BLaER1 (cell line): ENCODE measurements around the gene PRDM11.

Experiments used
- H3K27ac ChIP-seq: shearing (Covaris generic); formaldehyde crosslinking; 2 replicates; pipeline ENCODE4 v1.8.1; 2022
- H3K27me3 ChIP-seq: shearing (Covaris generic); formaldehyde crosslinking; 2 replicates; pipeline ENCODE4 v1.8.1; 2022
- H3K36me3 ChIP-seq: shearing (Covaris generic); formaldehyde crosslinking; 2 replicates; pipeline ENCODE4 v1.8.1; 2022
- H3K4me1 ChIP-seq: shearing (Covaris generic); formaldehyde crosslinking; 2 replicates; pipeline ENCODE4 v1.8.1; 2022
- H3K4me2 ChIP-seq: shearing (Covaris generic); formaldehyde crosslinking; 2 replicates; pipeline ENCODE4 v1.8.1; 2022
- H3K4me3 ChIP-seq: shearing (Covaris generic); formaldehyde crosslinking; 2 replicates; pipeline ENCODE4 v1.8.1; 2022
- H3K9ac ChIP-seq: shearing (Covaris generic); formaldehyde crosslinking; 2 replicates; pipeline ENCODE4 v1.8.1; 2022
- H3K9me3 ChIP-seq: shearing (Covaris generic); formaldehyde crosslinking; 2 replicates; pipeline ENCODE4 v1.8.1; 2022
- H4K20me1 ChIP-seq: shearing (Covaris generic); formaldehyde crosslinking; 2 replicates; pipeline ENCODE4 v1.8.1; 2022
- Cebpa-rat ChIP-seq: shearing (Covaris generic); IDR thresholded peaks from 2 replicates; pipeline ENCODE4 v1.8.1; 2022

PRDM11 gene

GRCh38 chr11:45219411-45219810 is 73.0 kb downstream of the PRDM11 start:
- peaks cover 9% of the 10 kb centered on the region for H3K36me3 ChIP-seq
- H3K27me3 ChIP-seq = no peaks in the 10 kb centered on the region
- no peak for TF ChIP-seq Cebpa-rat
- no peak overlapping the region for H3K27ac ChIP-seq
- H4K20me1 ChIP-seq = no peaks in the 10 kb centered on the region
- peaks cover 4% of the 10 kb centered on the region; the same call in 1 of the 2 replicates for H3K9me3 ChIP-seq
- H3K9ac ChIP-seq = no peak overlapping the region
- H3K4me1 ChIP-seq = peaks cover 44% of the 10 kb centered on the region
- no peak overlapping the region for H3K4me3 ChIP-seq
- H3K4me2 ChIP-seq = no peak overlapping the region

GRCh38 chr11:45223496-45223895 is 77.1 kb downstream of the PRDM11 start:
- Histone ChIP-seq H3K4me2 (no peak overlapping the region), H3K27ac (no peak overlapping the region), H3K9me3 (peaks cover 9% of the 10 kb centered on the region; the same call in 1 of the 2 replicates), H4K20me1 (no peaks in the 10 kb centered on the region), H3K9ac (no peak overlapping the region), H3K27me3 (no peaks in the 10 kb centered on the region), H3K4me1 (peaks cover 29% of the 10 kb centered on the region), H3K4me3 (no peak overlapping the region), H3K36me3 (peaks cover 41% of the 10 kb centered on the region)
- TF ChIP-seq Cebpa-rat = no peak

GRCh38 chr11:45224766-45225165 is 78.3 kb downstream of the PRDM11 start:
- H3K27ac ChIP-seq = no peak overlapping the region

GRCh38 chr11:45225277-45225676 is 78.8 kb downstream of the PRDM11 start:
- Histone ChIP-seq H4K20me1 (no peaks in the 10 kb centered on the region), H3K4me3 (no peak overlapping the region), H3K4me2 (no peak overlapping the region), H3K27ac (no peak overlapping the region), H3K9ac (no peak overlapping the region), H3K27me3 (no peaks in the 10 kb centered on the region), H3K4me1 (peaks cover 37% of the 10 kb centered on the region), H3K9me3 (peaks cover 9% of the 10 kb centered on the region; the same call in 1 of the 2 replicates), H3K36me3 (peaks cover 35% of the 10 kb centered on the region)
- no peak for TF ChIP-seq Cebpa-rat

More at GRCh38 chr11:45224766-45225165, 78.3 kb downstream of the PRDM11 start:
- H3K9ac ChIP-seq = no peak overlapping the region
- peaks cover 9% of the 10 kb centered on the region; the same call in 1 of the 2 replicates for H3K9me3 ChIP-seq
- H3K4me1 ChIP-seq = peaks cover 34% of the 10 kb centered on the region
- no peaks in the 10 kb centered on the region for H3K27me3 ChIP-seq
- H3K4me3 ChIP-seq = no peak overlapping the region
- TF ChIP-seq Cebpa-rat = no peak
- H3K4me2 ChIP-seq = no peak overlapping the region
- no peaks in the 10 kb centered on the region for H4K20me1 ChIP-seq
- peaks cover 36% of the 10 kb centered on the region for H3K36me3 ChIP-seq

GRCh38 chr11:45225961-45226871 is 79.8 kb downstream of the PRDM11 start:
- no peak overlapping the region for H3K27ac ChIP-seq
- no peaks in the 10 kb centered on the region for H4K20me1 ChIP-seq
- 0 out of 2 replicates have a peak, but pooled peaks have one; percentile 28 for TF ChIP-seq Cebpa-rat
- peaks cover 9% of the 10 kb centered on the region; the same call in 1 of the 2 replicates for H3K9me3 ChIP-seq
- H3K27me3 ChIP-seq = no peaks in the 10 kb centered on the region
- no peak overlapping the region for H3K9ac ChIP-seq
- peaks cover 35% of the 10 kb centered on the region for H3K36me3 ChIP-seq
- H3K4me1 ChIP-seq = peaks cover 36% of the 10 kb centered on the region
- H3K4me3 ChIP-seq = no peak overlapping the region
- H3K4me2 ChIP-seq = no peak overlapping the region

GRCh38 chr11:45226901-45227300 is 80.5 kb downstream of the PRDM11 start:
- Histone ChIP-seq H3K27me3 (no peaks in the 10 kb centered on the region), H3K36me3 (peaks cover 35% of the 10 kb centered on the region), H3K4me1 (peaks cover 30% of the 10 kb centered on the region), H3K9me3 (peaks cover 9% of the 10 kb centered on the region; the same call in 1 of the 2 replicates), H3K4me3 (no peak overlapping the region), H3K4me2 (no peak overlapping the region), H4K20me1 (no peaks in the 10 kb centered on the region), H3K27ac (no peak overlapping the region), H3K9ac (no peak overlapping the region)
- no peak for TF ChIP-seq Cebpa-rat

- Histone ChIP-seq H3K9me3 (peaks cover 9% of the 10 kb centered on the region; the same call in 1 of the 2 replicates), H3K27me3 (no peaks in the 10 kb centered on the region), H3K27ac (no peak overlapping the region), H3K4me2 (no peak overlapping the region), H3K4me3 (no peak overlapping the region), H3K36me3 (peaks cover 35% of the 10 kb centered on the region), H3K4me1 (peaks cover 20% of the 10 kb centered on the region), H3K9ac (no peak overlapping the region), H4K20me1 (no peaks in the 10 kb centered on the region)
- no peak for TF ChIP-seq Cebpa-rat
Observed at GRCh38 chr11:45227836-45228235, 81.4 kb downstream of the PRDM11 start.

GRCh38 chr11:45229401-45230020 is 83.1 kb downstream of the PRDM11 start:
- Histone ChIP-seq H3K27me3 (no peaks in the 10 kb centered on the region), H3K27ac (no peak overlapping the region), H3K9ac (no peak overlapping the region), H3K9me3 (peaks cover 4% of the 10 kb centered on the region; the same call in 1 of the 2 replicates), H3K4me1 (peaks cover 18% of the 10 kb centered on the region), H3K36me3 (peaks cover 30% of the 10 kb centered on the region), H3K4me3 (no peak overlapping the region), H3K4me2 (no peak overlapping the region), H4K20me1 (no peaks in the 10 kb centered on the region)
- TF ChIP-seq Cebpa-rat = no peak

- no peaks in the 10 kb centered on the region for H4K20me1 ChIP-seq
- no peak overlapping the region for H3K9ac ChIP-seq
- peaks cover 4% of the 10 kb centered on the region for H3K36me3 ChIP-seq
- H3K4me3 ChIP-seq = no peak overlapping the region
- H3K27ac ChIP-seq = no peak overlapping the region
- no peak overlapping the region for H3K4me2 ChIP-seq
- H3K27me3 ChIP-seq = no peaks in the 10 kb centered on the region
- H3K4me1 ChIP-seq = peaks cover 18% of the 10 kb centered on the region
- H3K9me3 ChIP-seq = no peaks in the 10 kb centered on the region
- no peak for TF ChIP-seq Cebpa-rat
Observed at GRCh38 chr11:45232341-45233080, 86.1 kb downstream of the PRDM11 start.
